H9 (cell line): ENCODE measurements around the gene ENPP1. TPM values are rescaled to one million over a fixed set of nuclear protein-coding genes. Genes with fewer than 3 reads are reported as not detected.

Experiments used
- DNase-seq: peaks from one replicate; pipeline ENCODE4 v3.0.0-alpha.2; 2017
- H2AFZ ChIP-seq: one replicate; pipeline ENCODE4 v1.6.1; 2013; ENCODE audit warnings: mild to moderate bottlenecking, low read length, control low read depth, moderate library complexity
- H2AK5ac ChIP-seq: 2 replicates; pipeline ENCODE4 v1.6.1; 2013; ENCODE audit warnings: low read length, control low read depth, mixed read lengths; ENCODE audit not compliant: insufficient read length
- H2BK120ac ChIP-seq: one replicate; pipeline ENCODE4 v1.6.1; 2013; ENCODE audit warnings: low read depth, mild to moderate bottlenecking, low read length, control low read depth, inconsistent platforms; ENCODE audit not compliant: poor library complexity, severe bottlenecking
- H2BK12ac ChIP-seq: 2 replicates; pipeline ENCODE4 v1.6.1; 2013; ENCODE audit warnings: low read length, control low read depth, mixed read lengths, low read depth; ENCODE audit not compliant: insufficient read length
- H2BK15ac ChIP-seq: 2 replicates; pipeline ENCODE4 v1.6.1; 2013; ENCODE audit warnings: low read depth, low read length, control low read depth
- H2BK20ac ChIP-seq: one replicate; pipeline ENCODE4 v1.6.1; 2013; ENCODE audit warnings: low read depth, mild to moderate bottlenecking, low read length, control low read depth, inconsistent platforms; ENCODE audit not compliant: poor library complexity, severe bottlenecking
- H2BK5ac ChIP-seq: 2 replicates; pipeline ENCODE4 v1.6.1; 2013; ENCODE audit warnings: low read length, control low read depth, mixed read lengths; ENCODE audit not compliant: insufficient read length
- H3K14ac ChIP-seq: 2 replicates; pipeline ENCODE4 v1.6.1; 2013; ENCODE audit warnings: low read length, control low read depth; ENCODE audit not compliant: insufficient read depth
- H3K18ac ChIP-seq: 2 replicates; pipeline ENCODE4 v1.6.1; 2013; ENCODE audit warnings: low read depth, mild to moderate bottlenecking, mixed read lengths, low read length, control low read depth; ENCODE audit not compliant: insufficient read length
- H3K23ac ChIP-seq: 2 replicates; pipeline ENCODE4 v1.6.1; 2013; ENCODE audit warnings: low read length, control low read depth, mixed read lengths, low read depth; ENCODE audit not compliant: insufficient read length
- H3K23me2 ChIP-seq: 2 replicates; pipeline ENCODE4 v1.6.1; 2013; ENCODE audit warnings: low read depth, mild to moderate bottlenecking, mixed read lengths, low read length, control low read depth; ENCODE audit not compliant: insufficient read length, poor library complexity, severe bottlenecking
- H3K27ac ChIP-seq: 2 replicates; pipeline ENCODE4 v1.5.1; 2013; ENCODE audit warnings: low read length, control low read depth, mixed read lengths, low read depth; ENCODE audit not compliant: insufficient read length
- H3K27me3 ChIP-seq: 2 replicates; pipeline ENCODE4 v1.6.1; 2013; ENCODE audit warnings: low read length, control low read depth, inconsistent platforms; ENCODE audit not compliant: insufficient read depth
- H3K4ac ChIP-seq: 2 replicates; pipeline ENCODE4 v1.6.1; 2013; ENCODE audit warnings: low read depth, mild to moderate bottlenecking, control low read depth, inconsistent platforms, low read length, moderate library complexity
- H3K4me1 ChIP-seq: 2 replicates; pipeline ENCODE4 v1.6.1; 2013; ENCODE audit warnings: low read length, control low read depth, inconsistent platforms; ENCODE audit not compliant: insufficient read depth
- H3K4me2 ChIP-seq: 2 replicates; pipeline ENCODE4 v1.6.1; 2013; ENCODE audit warnings: low read length, control low read depth, mixed read lengths; ENCODE audit not compliant: insufficient read length, insufficient read depth
- H3K56ac ChIP-seq: 2 replicates; pipeline ENCODE4 v1.6.1; 2013; ENCODE audit warnings: low read depth, mild to moderate bottlenecking, mixed read lengths, low read length, control low read depth; ENCODE audit not compliant: insufficient read length
- H3K79me1 ChIP-seq: 2 replicates; pipeline ENCODE4 v1.6.1; 2013; ENCODE audit warnings: low read depth, mild to moderate bottlenecking, moderate library complexity, low read length, control low read depth, inconsistent platforms; ENCODE audit not compliant: insufficient read depth, poor library complexity, severe bottlenecking
- H3K79me2 ChIP-seq: 2 replicates; pipeline ENCODE4 v1.6.1; 2013; ENCODE audit warnings: low read length, control low read depth, inconsistent platforms; ENCODE audit not compliant: insufficient read depth
- H3K9ac ChIP-seq: 2 replicates; pipeline ENCODE4 v1.6.1; 2013; ENCODE audit warnings: low read length, control low read depth, mixed read lengths; ENCODE audit not compliant: insufficient read length; ENCODE audit errors: extremely low read depth
- H3K9me3 ChIP-seq: one replicate; pipeline ENCODE4 v1.6.1; 2013; ENCODE audit warnings: low read depth, low read length, inconsistent platforms; ENCODE audit not compliant: control insufficient read depth
- H3T11ph ChIP-seq: one replicate; pipeline ENCODE4 v1.6.1; 2013; ENCODE audit warnings: mild to moderate bottlenecking, low read length, control low read depth, inconsistent platforms
- H4K20me1 ChIP-seq: one replicate; pipeline ENCODE4 v1.6.1; 2013; ENCODE audit not compliant: control insufficient read depth, insufficient read length, insufficient read depth
- H4K5ac ChIP-seq: 2 replicates; pipeline ENCODE4 v1.6.1; 2013; ENCODE audit warnings: low read depth, mild to moderate bottlenecking, mixed read lengths, low read length, control low read depth; ENCODE audit not compliant: insufficient read length
- H4K8ac ChIP-seq: replicated peaks from 2 replicates; pipeline ENCODE4 v1.6.1; 2013; ENCODE audit warnings: low read length, control low read depth, mixed read lengths, low read depth; ENCODE audit not compliant: insufficient read length
- H4K91ac ChIP-seq: 2 replicates; pipeline ENCODE4 v1.6.1; 2013; ENCODE audit warnings: low read depth, mild to moderate bottlenecking, moderate library complexity, mixed read lengths, low read length, control low read depth; ENCODE audit not compliant: insufficient read length
- H3K27ac Mint-ChIP-seq, 3 experiments: 2 replicates in 2 of 3; 3 replicates in 1 of 3; pipeline ENCODE4 v1.8.0; 2020 to 2021; ENCODE audit warnings: mixed read lengths in 3 of 3, mild to moderate bottlenecking in 1 of 3, moderate library complexity in 1 of 3
- H3K27me3 Mint-ChIP-seq: 2 replicates; pipeline ENCODE4 v1.8.0; 2021; ENCODE audit warnings: low read depth, mild to moderate bottlenecking, moderate library complexity, mixed read lengths
- H3K36me3 Mint-ChIP-seq, 3 experiments: 2 replicates in 2 of 3; 3 replicates in 1 of 3; pipeline ENCODE4 v1.8.0; 2020 to 2021; ENCODE audit warnings: low read depth in 3 of 3, mixed read lengths in 3 of 3; ENCODE audit not compliant: insufficient read depth in 1 of 3
- H3K4me1 Mint-ChIP-seq, 2 experiments: 2 replicates each; pipeline ENCODE4 v1.8.0; 2020; ENCODE audit warnings: mixed read lengths in 2 of 2
- H3K4me3 Mint-ChIP-seq, 2 experiments: 2 replicates in 1 of 2; 3 replicates in 1 of 2; pipeline ENCODE4 v1.8.0; 2020 to 2021; ENCODE audit warnings: mild to moderate bottlenecking in 2 of 2, mixed read lengths in 2 of 2, moderate library complexity in 1 of 2
- H3K9me3 Mint-ChIP-seq, 2 experiments: 2 replicates in 1 of 2; 3 replicates in 1 of 2; pipeline ENCODE4 v1.8.0; 2020; ENCODE audit warnings: mild to moderate bottlenecking in 2 of 2, mixed read lengths in 2 of 2, moderate library complexity in 1 of 2
- CTCF ChIP-seq: fragments of 200-600 bp; sonication (generic); conservative IDR thresholded peaks from 3 replicates; pipeline ENCODE4 v1.8.0; 2021; ENCODE audit warnings: antibody characterized with exemption, mild to moderate bottlenecking
- WGBS: extraction: QIAGEN DNeasy Blood & Tissue Kit; methylation state at CpG from one replicate; pipeline ENCODE4 v1.1.7; 2013; ENCODE audit warnings: missing lambda C conversion rate, low lambda C conversion rate, mixed read lengths; ENCODE audit not compliant: insufficient read length; ENCODE audit errors: extremely low coverage; 5-methylcytosine and 5-hydroxymethylcytosine counted together
- total RNA-seq: library from RNA; stranded (reverse); gene quantifications from 2 replicates; pipeline ENCODE4 v1.2.1, GENCODE V29; 2021

ENPP1 gene
- total RNA-seq, 1 experiment from 2014 or later: 22.5 TPM

GRCh38 chr6:131766631-131767030 is 41.2 kb upstream of the ENPP1 start:
- H3K4me1 Mint-ChIP-seq: no peaks in the 10 kb centered on the region
- no peak overlapping the region for H2AK5ac ChIP-seq
- no peak for DNase-seq
- H2BK15ac ChIP-seq: no peak overlapping the region
- WGBS: no CpG with 5 or more reads among the region's 2 CpGs
- no peak overlapping the region for H2AFZ ChIP-seq
- H3K79me2 ChIP-seq: no peaks in the 10 kb centered on the region
- H3K4me2 ChIP-seq: no peak overlapping the region
- no peak overlapping the region for H4K91ac ChIP-seq
- H3K56ac ChIP-seq: no peak overlapping the region
- TF ChIP-seq CTCF: no peak
- H3K4me3 Mint-ChIP-seq: no peak overlapping the region
- no peak overlapping the region for H3T11ph ChIP-seq
- no peaks in the 10 kb centered on the region for H3K27me3 ChIP-seq
- H2BK12ac ChIP-seq: no peak overlapping the region
- no peaks in the 10 kb centered on the region for H3K79me1 ChIP-seq
- H3K9me3 ChIP-seq: no peaks in the 10 kb centered on the region
- no peaks in the 10 kb centered on the region for H3K23me2 ChIP-seq
- H3K18ac ChIP-seq: no peak overlapping the region
- no peak overlapping the region for H2BK120ac ChIP-seq
- H3K4ac ChIP-seq: no peak overlapping the region
- H3K27ac Mint-ChIP-seq: no peak overlapping the region
- H3K36me3 Mint-ChIP-seq: no peaks in the 10 kb centered on the region
- no peak overlapping the region for H3K14ac ChIP-seq
- no peak overlapping the region for H2BK20ac ChIP-seq
- no peak overlapping the region for H4K5ac ChIP-seq
- H3K27ac ChIP-seq: no peak overlapping the region
- no peak overlapping the region for H4K8ac ChIP-seq
- H3K27me3 Mint-ChIP-seq: peaks cover 21% of the 10 kb centered on the region
- no peak overlapping the region for H2BK5ac ChIP-seq
- H3K9me3 Mint-ChIP-seq: no peaks in the 10 kb centered on the region
- no peaks in the 10 kb centered on the region for H4K20me1 ChIP-seq
- H3K23ac ChIP-seq: no peak overlapping the region
- H3K9ac ChIP-seq: no peak overlapping the region
- H3K4me1 ChIP-seq: no peaks in the 10 kb centered on the region
